WTC11 (cell line): ENCODE data around the gene CD69.

ENCODE experiments used
- AR ChIP-seq: fragments of 250-450 bp; sonication (Bioruptor Pico); IDR thresholded peaks from 2 replicates; pipeline ENCODE4 v1.9.0; 2021; ENCODE audit warnings: mild to moderate bottlenecking
- CTCF ChIP-seq: fragments of 200-600 bp; IDR thresholded peaks from 2 replicates; pipeline ENCODE4 v1.8.0; 2022; ENCODE audit warnings: antibody characterized with exemption
- HMGXB4 ChIP-seq: sonication (generic); formaldehyde crosslinking; IDR thresholded peaks from 2 replicates; pipeline ENCODE4 v1.8.1; 2023; ENCODE audit warnings: mild to moderate bottlenecking, moderate library complexity, missing genetic modification reagents
- STAT6 ChIP-seq: sonication (generic); formaldehyde crosslinking; conservative IDR thresholded peaks from 2 replicates; pipeline ENCODE4 v1.8.1; 2023; ENCODE audit warnings: mild to moderate bottlenecking, low read depth, missing genetic modification reagents, moderate library complexity
- ZNF232 ChIP-seq: sonication (generic); formaldehyde crosslinking; IDR thresholded peaks from 2 replicates; pipeline ENCODE4 v1.8.0; 2022; ENCODE audit warnings: mild to moderate bottlenecking, missing genetic modification reagents

- TF ChIP-seq AR (CRISPR knock-in tag) (no peak), ZNF232 (CRISPR knock-in tag) (no peak), STAT6 (CRISPR knock-in tag) (no peak), CTCF (no peak), HMGXB4 (CRISPR knock-in tag) (no peak)
These were observed 20.7 kb upstream of the CD69 start for GRCh38 chr12:9781360-9781759.
